ENCODE results near the gene KIT.

Gene KIT

GRCh38 chr4:54745031-54745770 lies 87.4 kb downstream of the KIT start:
- DNase-seq (ENCODE audit: low spot score) = no peak

GRCh38 chr4:54746218-54746617 lies 88.5 kb downstream of the KIT start:
- DNase-seq (ENCODE audit: low spot score) = no peak

- DNase-seq (ENCODE audit: low spot score) = no peak
Measured at GRCh38 chr4:54750341-54750740, 92.6 kb downstream of the KIT start.

GRCh38 chr4:54754394-54754793 lies 96.6 kb downstream of the KIT start:
- DNase-seq (ENCODE audit: low spot score) = no peak

- DNase-seq (ENCODE audit: low spot score) = no peak
Measured at GRCh38 chr4:54764476-54764875, 106.7 kb downstream of the KIT start.

- no peak for DNase-seq (ENCODE audit: low spot score)
Measured at GRCh38 chr4:54767376-54767775, 109.6 kb downstream of the KIT start.

- no peak for DNase-seq (ENCODE audit: low spot score)
Measured at GRCh38 chr4:54773022-54773421, 115.3 kb downstream of the KIT start.

- DNase-seq (ENCODE audit: low spot score) = no peak
Measured at GRCh38 chr4:54779036-54779435, 121.3 kb downstream of the KIT start.

GRCh38 chr4:54779476-54780148 lies 121.9 kb downstream of the KIT start:
- no peak for DNase-seq (ENCODE audit: low spot score)

GRCh38 chr4:54780149-54780495 lies 122.4 kb downstream of the KIT start:
- no peak for DNase-seq (ENCODE audit: low spot score)

GRCh38 chr4:54781756-54782155 lies 124.0 kb downstream of the KIT start:
- no peak for DNase-seq (ENCODE audit: low spot score)

- no peak for DNase-seq (ENCODE audit: low spot score)
Measured at GRCh38 chr4:54783402-54784110, 125.8 kb downstream of the KIT start.

GRCh38 chr4:54784161-54784671 lies 126.5 kb downstream of the KIT start:
- DNase-seq (ENCODE audit: low spot score) = no peak
